K562 (cell line): ENCODE results near the gene MAPK8IP2. TPM values are rescaled to one million over a fixed set of nuclear protein-coding genes. Genes with fewer than 3 reads are reported as not detected.

Experiments used
- ATAC-seq: fragments of 200-7000 bp; cut with Tn5 transposase; 3 replicates; pipeline ENCODE4 v1.9.1; 2020; ENCODE audit warnings: moderate library complexity
- BruUV-seq: library from RNA; stranded (reverse); fragments of 400-500 nt; replicated peaks from 2 replicates; lab custom pipeline; 2021; lab: Mats Ljungman, UMichigan
- CTCF ChIA-PET: fragments of 300-600 bp; formaldehyde crosslinking; extraction: SDS; loops from one replicate; lab custom pipeline; 2021; ENCODE audit warnings: low intra/inter-chr PET ratio; lab: Yijun Ruan, JAX
- POLR2A ChIA-PET: fragments of 300-600, 350-650 bp; sonication (Branson Sonifier 250); formaldehyde crosslinking; extraction: SDS; loops from one replicate; lab custom pipeline; 2021; ENCODE audit warnings: antibody characterized with exemption, inconsistent platforms; lab: Yijun Ruan, JAX
- DNase-seq, 4 experiments: peaks; one replicate each; pipeline versions ENCODE4 v3.0.0 to v3.0.0-alpha.2; 2011 to 2018; ENCODE audit warnings: low spot score in 3 of 4, mixed read lengths in 3 of 4; ENCODE audit errors: extremely low read depth in 1 of 4
- FAIRE-seq: peaks from 2 replicates; lab custom pipeline; 2011; peaks lifted over from hg19 to GRCh38; lab: Jason Lieb, UNC
- H2AFZ ChIP-seq: 2 replicates; pipeline ENCODE4 v1.6.0; 2011; ENCODE audit warnings: low read depth, low read length, control low read depth, inconsistent platforms
- H3K27ac ChIP-seq: fragments of 200-600 bp; 3 replicates; pipeline ENCODE4 v1.8.0; 2011; ENCODE audit warnings: low read depth, mild to moderate bottlenecking, control low read depth, inconsistent platforms, low read length, moderate library complexity, mixed read lengths; ENCODE audit errors: extremely low read depth
- H3K27me3 ChIP-seq, 2 experiments: fragments of 300-600 bp in 1 of 2; 2 replicates in 1 of 2; 3 replicates in 1 of 2; pipeline versions ENCODE4 v1.6.0 to v1.8.0; 2011; ENCODE audit warnings: inconsistent platforms in 2 of 2, low read length in 2 of 2, mild to moderate bottlenecking in 1 of 2, mixed read lengths in 1 of 2, moderate library complexity in 1 of 2; ENCODE audit not compliant: control insufficient read depth in 2 of 2, insufficient read depth in 2 of 2
- H3K36me3 ChIP-seq: fragments of 300-600 bp; 3 replicates; pipeline ENCODE4 v1.8.0; 2011; ENCODE audit warnings: mild to moderate bottlenecking, low read length, inconsistent platforms; ENCODE audit not compliant: control insufficient read depth, insufficient read depth
- H3K4me1 ChIP-seq, 2 experiments: fragments of 200-600 bp in 1 of 2; replicated peaks in 1 of 2; 2 replicates in 1 of 2; 3 replicates in 1 of 2; pipeline versions ENCODE4 v1.5.1 to v1.8.0; 2011; ENCODE audit warnings: inconsistent platforms in 2 of 2, low read length in 2 of 2, mild to moderate bottlenecking in 1 of 2, mixed read lengths in 1 of 2, moderate library complexity in 1 of 2; ENCODE audit not compliant: control insufficient read depth in 2 of 2, insufficient read depth in 2 of 2
- H3K4me2 ChIP-seq: 2 replicates; pipeline ENCODE4 v1.6.1; 2011; ENCODE audit warnings: low read length, control low read depth, inconsistent platforms, mixed read lengths; ENCODE audit not compliant: insufficient read depth
- H3K4me3 ChIP-seq: fragments of 200-600 bp; sonication (generic), shearing (Covaris generic); 2 replicates; pipeline ENCODE4 v1.5.1; 2016; ENCODE audit warnings: control low read depth, inconsistent platforms
- H3K79me2 ChIP-seq: fragments of 200-600 bp; 3 replicates; pipeline ENCODE4 v1.8.0; 2011; ENCODE audit warnings: low read length, inconsistent platforms; ENCODE audit not compliant: control insufficient read depth, insufficient read depth
- H3K9ac ChIP-seq, 2 experiments: 2 replicates each; pipeline versions ENCODE4 v1.6.0 to v1.6.1; 2011; ENCODE audit warnings: low read depth in 2 of 2, low read length in 2 of 2, control low read depth in 1 of 2, inconsistent platforms in 1 of 2, mild to moderate bottlenecking in 1 of 2, mixed read lengths in 1 of 2; ENCODE audit not compliant: insufficient read depth in 1 of 2
- H3K9me1 ChIP-seq: one replicate; pipeline ENCODE4 v1.6.0; 2011; ENCODE audit warnings: inconsistent platforms, mild to moderate bottlenecking, low read length, moderate library complexity; ENCODE audit not compliant: control insufficient read depth, insufficient read depth
- H3K9me3 ChIP-seq: replicated peaks from 2 replicates; pipeline ENCODE4 v1.5.1; 2011; ENCODE audit warnings: low read depth, low read length, inconsistent platforms; ENCODE audit not compliant: control insufficient read depth, insufficient read depth
- H4K20me1 ChIP-seq: replicated peaks from 2 replicates; pipeline ENCODE4 v1.6.1; 2011; ENCODE audit warnings: low read length, inconsistent platforms, mixed read lengths; ENCODE audit not compliant: control insufficient read depth, insufficient read depth
- BHLHE40 ChIP-seq: IDR thresholded peaks from 2 replicates; pipeline ENCODE4 v1.6.1; 2011; ENCODE audit warnings: low read length, improper control_type of control experiment
- CHD4 ChIP-seq: fragments of 200-600 bp; sonication (generic); IDR thresholded peaks from 3 replicates; pipeline ENCODE4 v1.6.1; 2012; ENCODE audit warnings: low read depth, mild to moderate bottlenecking, mixed read lengths, low read length, inconsistent platforms; ENCODE audit not compliant: insufficient read depth, insufficient replicate concordance, poor library complexity, severe bottlenecking
- DPF2 ChIP-seq: fragments of 450-650 bp; IDR thresholded peaks from 2 replicates; pipeline ENCODE4 v1.6.1; 2016
- HDAC1 ChIP-seq, 2 experiments: fragments of 450-650 bp; IDR thresholded peaks; 2 replicates each; pipeline ENCODE4 v1.6.1; 2016 to 2017; ENCODE audit warnings: inconsistent platforms in 1 of 2, mild to moderate bottlenecking in 1 of 2, moderate library complexity in 1 of 2
- HNRNPUL1 ChIP-seq: fragments of 200-400 bp; formaldehyde crosslinking; IDR thresholded peaks from 2 replicates; pipeline ENCODE4 v1.6.1; 2017; ENCODE audit warnings: low read length
- MECOM ChIP-seq: fragments of 250-450 bp; sonication (Bioruptor Pico); IDR thresholded peaks from 2 replicates; pipeline ENCODE4 v1.8.0; 2022; ENCODE audit warnings: inconsistent platforms
- NCOR1 ChIP-seq: fragments of 450-650 bp; IDR thresholded peaks from 2 replicates; pipeline ENCODE4 v1.6.1; 2016; ENCODE audit warnings: mild to moderate bottlenecking, moderate library complexity
- NFE2 ChIP-seq: IDR thresholded peaks from 2 replicates; pipeline ENCODE4 v1.6.1; 2014; ENCODE audit warnings: antibody characterized with exemption, low read depth
- NR1H2 ChIP-seq: sonication (generic); formaldehyde crosslinking; IDR thresholded peaks from 2 replicates; pipeline ENCODE4 v1.4.0; 2020; ENCODE audit warnings: mild to moderate bottlenecking, missing genetic modification reagents
- RAD51 ChIP-seq: fragments of 450-650 bp; IDR thresholded peaks from 2 replicates; pipeline ENCODE4 v1.7.1; 2016; ENCODE audit warnings: low read depth, mild to moderate bottlenecking, borderline replicate concordance
- SNIP1 ChIP-seq: fragments of 450-650 bp; IDR thresholded peaks from 2 replicates; pipeline ENCODE4 v1.7.1; 2017; ENCODE audit warnings: low read depth, mild to moderate bottlenecking
- TFAM ChIP-seq: fragments of 250-450 bp; sonication (Bioruptor Pico); conservative IDR thresholded peaks from 2 replicates; pipeline ENCODE4 v1.5.0; 2021; ENCODE audit warnings: mild to moderate bottlenecking, moderate library complexity
- ZBTB8A ChIP-seq: fragments of 450-650 bp; IDR thresholded peaks from 2 replicates; pipeline ENCODE4 v1.6.1; 2018; ENCODE audit warnings: mild to moderate bottlenecking, moderate library complexity; ENCODE audit not compliant: partially characterized antibody
- ZNF134 ChIP-seq: fragments of 250-450 bp; sonication (Bioruptor Pico); conservative IDR thresholded peaks from 2 replicates; pipeline ENCODE4 v1.4.0; 2020
- ZNF561 ChIP-seq: fragments of 450-650 bp; formaldehyde crosslinking; conservative IDR thresholded peaks from 2 replicates; pipeline ENCODE4 v1.4.0; 2020; ENCODE audit warnings: mild to moderate bottlenecking, moderate library complexity
- ZNF584 ChIP-seq: fragments of 200-800 bp; sonication (Bioruptor generic); IDR thresholded peaks from 2 replicates; pipeline ENCODE4 v1.6.1; 2016; ENCODE audit warnings: low read depth, mild to moderate bottlenecking, missing genetic modification characterization, missing compliant biosample characterization
- WGBS: fragments of 100-300 bp; shearing (Covaris generic); methylation state at CpG from one replicate; pipeline ENCODE4 v1.1.6; 2016; ENCODE audit warnings: low coverage, mixed read lengths; ENCODE audit not compliant: insufficient coverage; ENCODE audit errors: missing lambda C conversion rate; 5-methylcytosine and 5-hydroxymethylcytosine counted together
- in situ Hi-C: fragments of 300-500 bp; cut with MboI; formaldehyde crosslinking; loops from 4 replicates; pipeline ENCODE4 v1.15.0; 2018; ENCODE audit warnings: inconsistent platforms, mixed read lengths
- intact Hi-C: fragments of 100-400 bp; cut with micrococcal nuclease; formaldehyde crosslinking; loops from 2 replicates; pipeline ENCODE4 v1.14.2; 2022
- polyA plus RNA-seq, 8 experiments: library from polyadenylated mRNA; depleted of rRNA in 4 of 8; stranded (reverse) in 5 of 8; unstranded in 3 of 8; fragments of >200 nt; fragmentation: Nextera tagmentation in 2 of 8; fragmentation: Illumina TruSeq in 1 of 8; extraction: Ambion mirVana in 2 of 8; extraction: Trizol in 1 of 8; gene quantifications; 2 replicates each; pipeline versions ENCODE4 v1.2.1 to v1.2.3, GENCODE V29; 2011 to 2014; ENCODE audit warnings: inconsistent platforms in 1 of 8, missing spikeins in 1 of 8
- total RNA-seq, 7 experiments: library from RNA; depleted of rRNA in 6 of 7; stranded (reverse); fragments of >200 nt in 6 of 7; fragmentation: Illumina TruSeq in 2 of 7; extraction: Trizol in 2 of 7; gene quantifications; 2 replicates each; pipeline versions ENCODE4 v1.2.1 to v1.2.3, GENCODE V29; 2011 to 2021; ENCODE audit warnings: low replicate concordance in 1 of 7
- TF ChIP-seq, protein P1 (sequence below): conservative IDR thresholded peaks from 2 replicates; pipeline ENCODE4 v1.6.1; 2011; ENCODE audit warnings: low read depth, mild to moderate bottlenecking, low read length; ENCODE audit not compliant: control insufficient read depth
- TF ChIP-seq, protein P2 (sequence below): fragments of 450-650 bp; IDR thresholded peaks from one replicate; pipeline ENCODE4 v1.6.1; 2018; ENCODE audit warnings: mild to moderate bottlenecking, moderate library complexity; ENCODE audit not compliant: partially characterized antibody
- TF ChIP-seq, protein P3 (sequence below): fragments of 250-450 bp; sonication (Bioruptor Pico); IDR thresholded peaks from 2 replicates; pipeline ENCODE4 v1.5.0; 2020; ENCODE audit warnings: mild to moderate bottlenecking, borderline replicate concordance

MAPK8IP2 gene
- total and polyA plus RNA-seq, 9 of the 15 experiments (the other 6 are each of a cell fraction or from before 2014, with no cell fraction given) = 0.01 to 0.47 (median 0.07) TPM; not detected in 2

DNA sequence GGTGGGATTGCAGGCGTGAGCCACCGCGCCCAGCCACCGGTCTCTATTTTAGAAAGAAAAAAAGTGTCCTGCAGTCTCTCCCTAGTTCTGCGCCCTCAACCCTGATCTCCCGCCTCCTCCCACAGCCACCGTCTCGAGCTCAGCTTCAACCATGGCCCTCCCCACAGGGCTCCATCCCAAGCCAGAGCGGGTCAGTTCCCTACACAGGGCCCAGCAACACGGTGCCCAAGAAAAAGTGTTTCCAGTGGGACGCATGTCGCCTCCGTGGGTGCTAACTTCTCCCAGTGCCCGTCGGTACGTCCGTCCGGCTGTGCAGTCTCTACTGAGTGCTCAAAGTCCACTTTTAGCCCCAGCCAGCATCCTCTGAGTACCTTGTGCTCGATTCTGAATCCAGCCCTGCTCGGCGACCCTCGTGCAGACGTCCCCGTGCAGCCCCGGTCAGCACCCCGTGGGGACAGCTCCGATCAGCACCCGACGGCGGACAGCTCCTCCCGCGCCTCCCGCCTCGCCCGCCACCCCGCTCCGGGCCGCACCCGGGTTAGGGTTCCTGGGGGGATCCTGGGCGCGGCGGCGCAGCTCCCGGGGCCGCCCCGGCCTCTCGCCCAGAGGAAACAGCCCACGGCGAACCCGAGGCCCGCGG lies 657 bp upstream of the MAPK8IP2 start:
- Histone ChIP-seq H3K79me2 (no peaks in the 10 kb centered on the region), H3K9me1 (no peaks in the 10 kb centered on the region), H3K4me2 (no peak overlapping the region), H3K27me3 (peaks cover 9 to 43% of the 10 kb centered on the region in 2 experiments; a peak in 3 of 5 replicates), H4K20me1 (peaks cover 3% of the 10 kb centered on the region; the same call in 1 of the 2 replicates), H3K4me3 (no peak overlapping the region), H3K27ac (no peak overlapping the region), H3K4me1 (peaks cover 0 to 13% of the 10 kb centered on the region in 2 experiments; a peak in 2 of 5 replicates), H3K9me3 (no peaks in the 10 kb centered on the region), H2AFZ (no peak overlapping the region), H3K9ac (no peak overlapping the region), H3K36me3 (no peaks in the 10 kb centered on the region)
- intact Hi-C loops (no loop called here), in situ Hi-C loops (no loop called here)
- peak; percentile 58 to 87 (median 83) for DNase-seq
- CTCF ChIA-PET = no interaction called here
- BruUV-seq = no TSS peak
- POLR2A ChIA-PET = interaction anchor here (0.7 kb wide), 2 partner anchors 47 to 77 kb away, joined by 3 read pairs; no protein-coding TSS in a partner anchor
- ATAC-seq = peak; percentile 94
- no peak for FAIRE-seq
- WGBS = 29% methylated on average over 18 of the region's 52 CpGs
- TF ChIP-seq SNIP1 (no peak), NCOR1 (no peak), ZBTB8A (no peak), DPF2 (no peak), TFAM (CRISPR knock-in tag) (no peak), ZNF561 (CRISPR knock-in tag) (no peak), HNRNPUL1 (no peak), NFE2 (no peak), NR1H2 (CRISPR knock-in tag) (peak; percentile 92; the same call in 1 of the 2 replicates), BHLHE40 (no peak), CHD4 (no peak), HDAC1 (IDR thresholded peaks at IDR 0.05) (peak; percentile 17 to 94; a peak in 3 of 4 replicates), ZNF134 (CRISPR knock-in tag) (no peak), RAD51 (no peak), MECOM (CRISPR knock-in tag) (0 out of 2 replicates have a peak, but pooled peaks have one; percentile 31), ZNF584 (peak; percentile 78; the same call in 1 of the 2 replicates)
- TF ChIP-seq, protein P1, sequence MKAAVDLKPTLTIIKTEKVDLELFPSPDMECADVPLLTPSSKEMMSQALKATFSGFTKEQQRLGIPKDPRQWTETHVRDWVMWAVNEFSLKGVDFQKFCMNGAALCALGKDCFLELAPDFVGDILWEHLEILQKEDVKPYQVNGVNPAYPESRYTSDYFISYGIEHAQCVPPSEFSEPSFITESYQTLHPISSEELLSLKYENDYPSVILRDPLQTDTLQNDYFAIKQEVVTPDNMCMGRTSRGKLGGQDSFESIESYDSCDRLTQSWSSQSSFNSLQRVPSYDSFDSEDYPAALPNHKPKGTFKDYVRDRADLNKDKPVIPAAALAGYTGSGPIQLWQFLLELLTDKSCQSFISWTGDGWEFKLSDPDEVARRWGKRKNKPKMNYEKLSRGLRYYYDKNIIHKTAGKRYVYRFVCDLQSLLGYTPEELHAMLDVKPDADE = peak; percentile 93
- TF ChIP-seq, protein P2, sequence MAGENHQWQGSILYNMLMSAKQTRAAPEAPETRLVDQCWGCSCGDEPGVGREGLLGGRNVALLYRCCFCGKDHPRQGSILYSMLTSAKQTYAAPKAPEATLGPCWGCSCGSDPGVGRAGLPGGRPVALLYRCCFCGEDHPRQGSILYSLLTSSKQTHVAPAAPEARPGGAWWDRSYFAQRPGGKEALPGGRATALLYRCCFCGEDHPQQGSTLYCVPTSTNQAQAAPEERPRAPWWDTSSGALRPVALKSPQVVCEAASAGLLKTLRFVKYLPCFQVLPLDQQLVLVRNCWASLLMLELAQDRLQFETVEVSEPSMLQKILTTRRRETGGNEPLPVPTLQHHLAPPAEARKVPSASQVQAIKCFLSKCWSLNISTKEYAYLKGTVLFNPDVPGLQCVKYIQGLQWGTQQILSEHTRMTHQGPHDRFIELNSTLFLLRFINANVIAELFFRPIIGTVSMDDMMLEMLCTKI = no peak
- TF ChIP-seq, protein P3, sequence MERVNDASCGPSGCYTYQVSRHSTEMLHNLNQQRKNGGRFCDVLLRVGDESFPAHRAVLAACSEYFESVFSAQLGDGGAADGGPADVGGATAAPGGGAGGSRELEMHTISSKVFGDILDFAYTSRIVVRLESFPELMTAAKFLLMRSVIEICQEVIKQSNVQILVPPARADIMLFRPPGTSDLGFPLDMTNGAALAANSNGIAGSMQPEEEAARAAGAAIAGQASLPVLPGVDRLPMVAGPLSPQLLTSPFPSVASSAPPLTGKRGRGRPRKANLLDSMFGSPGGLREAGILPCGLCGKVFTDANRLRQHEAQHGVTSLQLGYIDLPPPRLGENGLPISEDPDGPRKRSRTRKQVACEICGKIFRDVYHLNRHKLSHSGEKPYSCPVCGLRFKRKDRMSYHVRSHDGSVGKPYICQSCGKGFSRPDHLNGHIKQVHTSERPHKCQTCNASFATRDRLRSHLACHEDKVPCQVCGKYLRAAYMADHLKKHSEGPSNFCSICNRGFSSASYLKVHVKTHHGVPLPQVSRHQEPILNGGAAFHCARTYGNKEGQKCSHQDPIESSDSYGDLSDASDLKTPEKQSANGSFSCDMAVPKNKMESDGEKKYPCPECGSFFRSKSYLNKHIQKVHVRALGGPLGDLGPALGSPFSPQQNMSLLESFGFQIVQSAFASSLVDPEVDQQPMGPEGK = no peak
